ENCODE measurements around the gene MRPL32.
"Not testable (repeated sequence)": the region's sequence is repeated elsewhere in the genome, so short reads cannot be mapped to it uniquely, and the experiment has no call there.

The MRPL32 gene

GRCh38 chr7:42931834-42932651 is at the start of gene MRPL32, which contains the start of gene PSMA2:
MRPL32 (plus strand) TSS chr7:42932376; CDS start chr7:42932387, 11 bp downstream.
PSMA2 (minus strand) TSS chr7:42932174; CDS start chr7:42932158, 16 bp downstream.
- DNase-seq (ENCODE audit: low read depth in 1 of 2, low spot score in 1 of 2): peak; percentile 84 to 90

GRCh38 chr7:42883950-42884349 is 48.2 kb upstream of the MRPL32 start:
- DNase-seq (ENCODE audit: low read depth in 1 of 2, low spot score in 1 of 2): no peak

- not testable (repeated sequence) for DNase-seq (ENCODE audit: low read depth in 1 of 2, low spot score in 1 of 2)
These were observed 47.0 kb upstream of the MRPL32 start for GRCh38 chr7:42885183-42885582.

GRCh38 chr7:42886129-42886528 is 46.0 kb upstream of the MRPL32 start:
- no peak for DNase-seq (ENCODE audit: low read depth in 1 of 2, low spot score in 1 of 2)

GRCh38 chr7:42886893-42887505 is 45.2 kb upstream of the MRPL32 start:
- no peak for DNase-seq (ENCODE audit: low read depth in 1 of 2, low spot score in 1 of 2)

- DNase-seq (ENCODE audit: low read depth in 1 of 2, low spot score in 1 of 2): no peak
These were observed 38.6 kb upstream of the MRPL32 start for GRCh38 chr7:42893346-42894240.

GRCh38 chr7:42900842-42901241 is 31.3 kb upstream of the MRPL32 start:
- DNase-seq (ENCODE audit: low read depth in 1 of 2, low spot score in 1 of 2): no peak

- no peak for DNase-seq (ENCODE audit: low read depth in 1 of 2, low spot score in 1 of 2)
These were observed 29.8 kb upstream of the MRPL32 start for GRCh38 chr7:42902331-42902730.

- DNase-seq (ENCODE audit: low read depth in 1 of 2, low spot score in 1 of 2): no peak
These were observed 26.0 kb upstream of the MRPL32 start for GRCh38 chr7:42906181-42906580.

- no peak for DNase-seq (ENCODE audit: low read depth in 1 of 2, low spot score in 1 of 2)
These were observed 24.9 kb upstream of the MRPL32 start for GRCh38 chr7:42907316-42907715.

- DNase-seq (ENCODE audit: low read depth in 1 of 2, low spot score in 1 of 2): no peak
These were observed 21.9 kb upstream of the MRPL32 start for GRCh38 chr7:42910306-42910705.

- DNase-seq (ENCODE audit: low read depth in 1 of 2, low spot score in 1 of 2): peak; percentile 88 to 91
These were observed 20.4 kb upstream of the MRPL32 start, which contains the start of gene C7orf25 for GRCh38 chr7:42911454-42912447. C7orf25 (minus strand) TSS chr7:42912070; CDS start chr7:42910900, 1,170 bp downstream.

GRCh38 chr7:42913591-42913990 is 18.6 kb upstream of the MRPL32 start:
- DNase-seq (ENCODE audit: low read depth in 1 of 2, low spot score in 1 of 2): no peak

- no peak for DNase-seq (ENCODE audit: low read depth in 1 of 2, low spot score in 1 of 2)
These were observed 18.2 kb upstream of the MRPL32 start for GRCh38 chr7:42914009-42914408.

- DNase-seq (ENCODE audit: low read depth in 1 of 2, low spot score in 1 of 2): no peak
These were observed 17.6 kb upstream of the MRPL32 start for GRCh38 chr7:42914421-42915045.

- DNase-seq (ENCODE audit: low read depth in 1 of 2, low spot score in 1 of 2): no peak
These were observed 16.8 kb upstream of the MRPL32 start for GRCh38 chr7:42915356-42915755.

GRCh38 chr7:42922017-42922753 is 10.0 kb upstream of the MRPL32 start:
- no peak for DNase-seq (ENCODE audit: low read depth in 1 of 2, low spot score in 1 of 2)

GRCh38 chr7:42924223-42924838 is 7.8 kb upstream of the MRPL32 start:
- no peak for DNase-seq (ENCODE audit: low read depth in 1 of 2, low spot score in 1 of 2)

GRCh38 chr7:42925630-42926029 is 6.5 kb upstream of the MRPL32 start:
- DNase-seq (ENCODE audit: low read depth in 1 of 2, low spot score in 1 of 2): no peak
